NCI-H1436 treated with DMSO at 0.1 percent for 48 hours (cell line): ENCODE data around the gene C2CD4B.

Experiments used
- DNase-seq: peaks from one replicate; lab custom pipeline; 2025; lab: John Stamatoyannopoulos, UW

C2CD4B gene

GRCh38 chr15:62165104-62165792 is at the start of gene C2CD4B:
C2CD4B (minus strand) TSS chr15:62165285; CDS start chr15:62164984, 301 bp downstream.
- no peak for DNase-seq

- DNase-seq, result no peak
Measured at GRCh38 chr15:62212741-62213140, 47.7 kb upstream of the C2CD4B start.

- no peak for DNase-seq
Measured at GRCh38 chr15:62211348-62211747, 46.3 kb upstream of the C2CD4B start.

GRCh38 chr15:62209821-62210220 is 44.7 kb upstream of the C2CD4B start:
- no peak for DNase-seq

- no peak for DNase-seq
Measured at GRCh38 chr15:62209322-62209721, 44.2 kb upstream of the C2CD4B start.

GRCh38 chr15:62208884-62209283 is 43.8 kb upstream of the C2CD4B start:
- no peak for DNase-seq

- DNase-seq, result no peak
Measured at GRCh38 chr15:62208367-62208766, 43.3 kb upstream of the C2CD4B start.

- DNase-seq, result no peak
Measured at GRCh38 chr15:62190675-62191074, 25.6 kb upstream of the C2CD4B start.

- no peak for DNase-seq
Measured at GRCh38 chr15:62190274-62190673, 25.2 kb upstream of the C2CD4B start.

GRCh38 chr15:62188744-62189143 is 23.7 kb upstream of the C2CD4B start:
- DNase-seq, result no peak

- no peak for DNase-seq
Measured at GRCh38 chr15:62187910-62188309, 22.8 kb upstream of the C2CD4B start.

- no peak for DNase-seq
Measured at GRCh38 chr15:62187425-62187824, 22.3 kb upstream of the C2CD4B start.

- DNase-seq, result no peak
Measured at GRCh38 chr15:62186578-62186977, 21.5 kb upstream of the C2CD4B start.

GRCh38 chr15:62183130-62183529 is 18.0 kb upstream of the C2CD4B start:
- DNase-seq, result no peak

GRCh38 chr15:62173215-62173614 is 8.1 kb upstream of the C2CD4B start:
- no peak for DNase-seq

- DNase-seq, result no peak
Measured at GRCh38 chr15:62171882-62172281, 6.8 kb upstream of the C2CD4B start.

- DNase-seq, result no peak
Measured at GRCh38 chr15:62165793-62166375, 799 bp upstream of the C2CD4B start.

- DNase-seq, result no peak
Measured at GRCh38 chr15:62164396-62165103, 535 bp downstream of the C2CD4B start.

GRCh38 chr15:62164014-62164395 is 1.1 kb downstream of the C2CD4B start:
- DNase-seq, result no peak

- no peak for DNase-seq
Measured at GRCh38 chr15:62163397-62164013, 1.6 kb downstream of the C2CD4B start.

GRCh38 chr15:62153228-62153627 is 11.9 kb downstream of the C2CD4B start:
- no peak for DNase-seq

- no peak for DNase-seq
Measured at GRCh38 chr15:62150445-62150844, 14.6 kb downstream of the C2CD4B start.

GRCh38 chr15:62149729-62150128 is 15.4 kb downstream of the C2CD4B start:
- DNase-seq, result no peak
